ENCODE data around the gene SPATA33.

DNA sequence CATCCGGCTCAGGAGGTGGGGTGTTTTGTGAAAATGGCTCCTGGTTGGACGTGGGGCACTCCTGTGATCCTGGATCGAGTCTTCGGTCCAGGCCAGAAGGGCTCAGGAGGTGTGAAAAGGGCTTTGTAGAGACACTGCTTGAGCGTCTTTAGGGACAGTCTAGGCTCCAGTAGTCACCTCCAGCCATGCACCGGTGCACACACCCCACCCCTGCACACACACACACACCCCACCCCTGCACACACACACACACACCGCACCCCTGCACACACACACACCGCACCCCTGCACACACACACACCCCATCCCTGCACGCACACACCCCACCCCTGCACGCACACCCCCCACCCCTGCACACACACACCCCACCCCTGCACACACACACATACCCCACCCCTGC lies 19.2 kb upstream of the SPATA33 start:
- TF ChIP-seq POLR2A (IDR thresholded peaks at IDR 0.05; ENCODE audit: low read length) = no peak
- no peak for TF ChIP-seq GATA1 (IDR thresholded peaks at IDR 0.05; ENCODE audit: low read depth, low read length)
